GM12801 (cell line): ENCODE results near the gene UROC1.

Experiments used
- CTCF ChIP-seq: IDR thresholded peaks from one replicate; pipeline ENCODE4 v1.5.1; 2011; ENCODE audit warnings: control low read depth; ENCODE audit not compliant: insufficient read length; ENCODE audit errors: extremely low read depth

UROC1 gene

GRCh38 chr3:126554560-126555525 is 37.3 kb upstream of the UROC1 start:
- TF ChIP-seq CTCF = no peak

GRCh38 chr3:126553284-126554084 is 35.9 kb upstream of the UROC1 start:
- no peak for TF ChIP-seq CTCF

GRCh38 chr3:126552688-126553283 is 35.2 kb upstream of the UROC1 start:
- no peak for TF ChIP-seq CTCF

- TF ChIP-seq CTCF = no peak
Measured at GRCh38 chr3:126551839-126552687, 34.5 kb upstream of the UROC1 start.

- TF ChIP-seq CTCF = no peak
Measured at GRCh38 chr3:126551121-126551838, 33.7 kb upstream of the UROC1 start.

- no peak for TF ChIP-seq CTCF
Measured at GRCh38 chr3:126550488-126551051, 33.0 kb upstream of the UROC1 start.
